Panc1 (cell line): Measurements from ENCODE around the gene AURKB. TPM values are rescaled to one million over a fixed set of nuclear protein-coding genes. Genes with fewer than 3 reads are reported as not detected.

Experiments
- ATAC-seq: fragments of 200-7000 bp; cut with Tn5 transposase; 2 replicates; pipeline ENCODE4 v1.9.1; 2020; ENCODE audit warnings: mild to moderate bottlenecking, moderate library complexity
- BruUV-seq: library from RNA; stranded (reverse); fragments of 400-500 nt; replicated peaks from 2 replicates; lab custom pipeline; 2021; lab: Mats Ljungman, UMichigan
- CTCF ChIA-PET: fragments of 300-600 bp; sonication (Branson Sonifier 250); formaldehyde crosslinking; loops from one replicate; lab custom pipeline; 2022; ENCODE audit warnings: antibody characterized with exemption; lab: Charles Lee
- POLR2A ChIA-PET: fragments of 300-600 bp; sonication (Branson Sonifier 250); formaldehyde crosslinking; loops from one replicate; lab custom pipeline; 2022; ENCODE audit warnings: antibody characterized with exemption; lab: Charles Lee
- DNase-seq: peaks from one replicate; pipeline ENCODE4 v3.0.0-alpha.2; 2010; ENCODE audit warnings: low read depth, low spot score
- H3K27ac ChIP-seq: 2 replicates; pipeline ENCODE4 v1.5.1; 2011; ENCODE audit warnings: mild to moderate bottlenecking, low read length, inconsistent platforms
- H3K27me3 ChIP-seq: fragments of 200-500 bp; sonication (Bioruptor generic); 2 replicates; pipeline ENCODE4 v1.6.0; 2014; ENCODE audit warnings: low read length, inconsistent platforms; ENCODE audit not compliant: control insufficient read depth, insufficient read depth
- H3K36me3 ChIP-seq: fragments of 200-500 bp; sonication (Bioruptor generic); 2 replicates; pipeline ENCODE4 v1.5.1; 2014; ENCODE audit warnings: inconsistent platforms, mild to moderate bottlenecking, low read length, moderate library complexity; ENCODE audit not compliant: control insufficient read depth, insufficient read depth
- H3K4me1 ChIP-seq: 2 replicates; pipeline ENCODE4 v1.5.1; 2011; ENCODE audit warnings: inconsistent platforms, mild to moderate bottlenecking, low read length, moderate library complexity; ENCODE audit not compliant: control insufficient read depth, insufficient read depth
- H3K4me3 ChIP-seq, 2 experiments: 2 replicates each; pipeline ENCODE4 v1.5.1; 2011 to 2012; ENCODE audit warnings: low read depth in 2 of 2, low read length in 2 of 2, mild to moderate bottlenecking in 2 of 2, inconsistent platforms in 1 of 2, moderate library complexity in 1 of 2
- H3K9me3 ChIP-seq: fragments of 200-500 bp; sonication (Bioruptor generic); 2 replicates; pipeline ENCODE4 v1.5.1; 2014; ENCODE audit warnings: low read depth, mild to moderate bottlenecking, inconsistent platforms, low read length, moderate library complexity; ENCODE audit not compliant: control insufficient read depth, insufficient read depth
- POLR2AphosphoS5 ChIP-seq: IDR thresholded peaks from 2 replicates; pipeline ENCODE4 v1.6.1; 2012; ENCODE audit warnings: mild to moderate bottlenecking, low read depth, low read length, moderate library complexity
- SIN3A ChIP-seq: IDR thresholded peaks from 2 replicates; pipeline ENCODE4 v1.6.1; 2012; ENCODE audit warnings: low read depth, mild to moderate bottlenecking, low read length, moderate library complexity, borderline replicate concordance; ENCODE audit not compliant: insufficient read depth
- TCF7L2 ChIP-seq: IDR thresholded peaks from 2 replicates; pipeline ENCODE4 v1.6.1; 2011; ENCODE audit warnings: mild to moderate bottlenecking, low read depth, low read length, inconsistent platforms
- in situ Hi-C: cut with HindIII; loops from 2 replicates; pipeline ENCODE4 v1.10.0; 2016; ENCODE audit warnings: low sequenced_read_pairs, low pct_unique_long_range_greater_than_20kb
- intact Hi-C: fragments of 100-400 bp; cut with micrococcal nuclease; formaldehyde crosslinking; loops from one replicate; pipeline ENCODE4 v1.10.0; 2022; ENCODE audit not compliant: unreplicated experiment
- total RNA-seq: library from RNA; stranded (reverse); gene quantifications from one replicate; pipeline ENCODE4 v1.2.1, GENCODE V29; 2021; ENCODE audit not compliant: unreplicated experiment
- TF ChIP-seq, protein P1 (sequence below), 2 experiments: IDR thresholded peaks; 2 replicates each; pipeline ENCODE4 v1.6.1; 2011 to 2012; ENCODE audit warnings: low read depth in 2 of 2, control low read depth in 1 of 2, low read length in 1 of 2, mild to moderate bottlenecking in 1 of 2, moderate library complexity in 1 of 2; ENCODE audit not compliant: insufficient read depth in 1 of 2
- TF ChIP-seq, protein P2 (sequence below): fragments of 450-650 bp; IDR thresholded peaks from 2 replicates; pipeline ENCODE4 v1.5.1; 2017; ENCODE audit warnings: mild to moderate bottlenecking

AURKB gene
- total RNA-seq, 1 experiment from 2014 or later, result 85.8 TPM

- H3K4me1 ChIP-seq, result peaks cover 15% of the 10 kb centered on the region
- no peaks in the 10 kb centered on the region for H3K9me3 ChIP-seq
- BruUV-seq, result no TSS peak
- H3K27me3 ChIP-seq, result no peaks in the 10 kb centered on the region
- TF ChIP-seq POLR2AphosphoS5 (no peak), SIN3A (no peak), TCF7L2 (no peak)
- TF ChIP-seq, protein P1, sequence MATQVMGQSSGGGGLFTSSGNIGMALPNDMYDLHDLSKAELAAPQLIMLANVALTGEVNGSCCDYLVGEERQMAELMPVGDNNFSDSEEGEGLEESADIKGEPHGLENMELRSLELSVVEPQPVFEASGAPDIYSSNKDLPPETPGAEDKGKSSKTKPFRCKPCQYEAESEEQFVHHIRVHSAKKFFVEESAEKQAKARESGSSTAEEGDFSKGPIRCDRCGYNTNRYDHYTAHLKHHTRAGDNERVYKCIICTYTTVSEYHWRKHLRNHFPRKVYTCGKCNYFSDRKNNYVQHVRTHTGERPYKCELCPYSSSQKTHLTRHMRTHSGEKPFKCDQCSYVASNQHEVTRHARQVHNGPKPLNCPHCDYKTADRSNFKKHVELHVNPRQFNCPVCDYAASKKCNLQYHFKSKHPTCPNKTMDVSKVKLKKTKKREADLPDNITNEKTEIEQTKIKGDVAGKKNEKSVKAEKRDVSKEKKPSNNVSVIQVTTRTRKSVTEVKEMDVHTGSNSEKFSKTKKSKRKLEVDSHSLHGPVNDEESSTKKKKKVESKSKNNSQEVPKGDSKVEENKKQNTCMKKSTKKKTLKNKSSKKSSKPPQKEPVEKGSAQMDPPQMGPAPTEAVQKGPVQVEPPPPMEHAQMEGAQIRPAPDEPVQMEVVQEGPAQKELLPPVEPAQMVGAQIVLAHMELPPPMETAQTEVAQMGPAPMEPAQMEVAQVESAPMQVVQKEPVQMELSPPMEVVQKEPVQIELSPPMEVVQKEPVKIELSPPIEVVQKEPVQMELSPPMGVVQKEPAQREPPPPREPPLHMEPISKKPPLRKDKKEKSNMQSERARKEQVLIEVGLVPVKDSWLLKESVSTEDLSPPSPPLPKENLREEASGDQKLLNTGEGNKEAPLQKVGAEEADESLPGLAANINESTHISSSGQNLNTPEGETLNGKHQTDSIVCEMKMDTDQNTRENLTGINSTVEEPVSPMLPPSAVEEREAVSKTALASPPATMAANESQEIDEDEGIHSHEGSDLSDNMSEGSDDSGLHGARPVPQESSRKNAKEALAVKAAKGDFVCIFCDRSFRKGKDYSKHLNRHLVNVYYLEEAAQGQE (IDR thresholded peaks at IDR 0.05; ENCODE audit: insufficient read depth in 1 of 2, low read depth in 2 of 2, low read length in 1 of 2), result no peak
- TF ChIP-seq, protein P2, sequence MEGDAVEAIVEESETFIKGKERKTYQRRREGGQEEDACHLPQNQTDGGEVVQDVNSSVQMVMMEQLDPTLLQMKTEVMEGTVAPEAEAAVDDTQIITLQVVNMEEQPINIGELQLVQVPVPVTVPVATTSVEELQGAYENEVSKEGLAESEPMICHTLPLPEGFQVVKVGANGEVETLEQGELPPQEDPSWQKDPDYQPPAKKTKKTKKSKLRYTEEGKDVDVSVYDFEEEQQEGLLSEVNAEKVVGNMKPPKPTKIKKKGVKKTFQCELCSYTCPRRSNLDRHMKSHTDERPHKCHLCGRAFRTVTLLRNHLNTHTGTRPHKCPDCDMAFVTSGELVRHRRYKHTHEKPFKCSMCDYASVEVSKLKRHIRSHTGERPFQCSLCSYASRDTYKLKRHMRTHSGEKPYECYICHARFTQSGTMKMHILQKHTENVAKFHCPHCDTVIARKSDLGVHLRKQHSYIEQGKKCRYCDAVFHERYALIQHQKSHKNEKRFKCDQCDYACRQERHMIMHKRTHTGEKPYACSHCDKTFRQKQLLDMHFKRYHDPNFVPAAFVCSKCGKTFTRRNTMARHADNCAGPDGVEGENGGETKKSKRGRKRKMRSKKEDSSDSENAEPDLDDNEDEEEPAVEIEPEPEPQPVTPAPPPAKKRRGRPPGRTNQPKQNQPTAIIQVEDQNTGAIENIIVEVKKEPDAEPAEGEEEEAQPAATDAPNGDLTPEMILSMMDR, result no peak
- CTCF ChIA-PET, result no interaction called here
- DNase-seq, result peak; percentile 99
- H3K4me3 ChIP-seq, result peak overlapping the region; percentile 71 to 94
- peak; percentile 68 for ATAC-seq
- peak overlapping the region; percentile 88 for H3K27ac ChIP-seq
- no peaks in the 10 kb centered on the region for H3K36me3 ChIP-seq
- POLR2A ChIA-PET, result interaction anchor here (1.4 kb wide), 1 partner anchor 14 kb away, joined by 5 read pairs; no protein-coding TSS in a partner anchor
- in situ Hi-C loops (no loop called here), intact Hi-C loops (no loop called here)
These were observed 23.4 kb downstream of the AURKB start for GRCh38 chr17:8186787-8187516.

DNA sequence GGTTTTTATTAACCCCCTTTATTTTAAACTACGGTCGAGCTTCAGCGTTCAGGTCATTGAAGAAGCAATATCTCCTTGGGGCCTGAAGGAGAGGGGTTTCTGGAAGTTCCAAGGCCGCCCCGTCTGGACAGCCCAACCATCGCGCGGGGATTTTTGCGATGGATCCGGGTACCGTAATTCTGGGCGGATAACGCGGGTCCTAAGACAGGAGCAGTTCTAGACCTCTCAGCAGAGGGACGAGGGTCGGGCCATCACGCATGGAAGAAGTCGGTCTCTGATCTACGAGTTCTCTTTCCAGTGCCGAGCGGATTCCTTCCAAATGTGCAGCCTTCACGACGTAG lies 24.0 kb downstream of the AURKB start:
- no TSS peak for BruUV-seq
- in situ Hi-C loops (no loop called here), intact Hi-C loops (no loop called here)
- peak; percentile 0 for ATAC-seq
- no peaks in the 10 kb centered on the region for H3K27me3 ChIP-seq
- CTCF ChIA-PET, result no interaction called here
- POLR2A ChIA-PET, result no interaction called here
- H3K4me1 ChIP-seq, result peaks cover 10% of the 10 kb centered on the region
- no peaks in the 10 kb centered on the region for H3K36me3 ChIP-seq
- peak overlapping the region; percentile 71 to 94 for H3K4me3 ChIP-seq
- peak overlapping the region; percentile 85 for H3K27ac ChIP-seq
- no peaks in the 10 kb centered on the region for H3K9me3 ChIP-seq
- TF ChIP-seq, protein P1 (IDR thresholded peaks at IDR 0.05; ENCODE audit: insufficient read depth in 1 of 2, low read depth in 2 of 2, low read length in 1 of 2), result no peak
- TF ChIP-seq SIN3A (peak; percentile 48; the same call in 1 of the 2 replicates), TCF7L2 (no peak)
- TF ChIP-seq, protein P2, result no peak
- DNase-seq, result no peak
